T-helper 2 cell (primary cell): ENCODE measurements around the gene SORCS2.

Source experiments
- DNase-seq, 5 experiments: peaks; one replicate each; pipeline versions ENCODE4 v3.0.0 to v3.0.0-alpha.2; 2012 to 2022

SORCS2 gene

DNA sequence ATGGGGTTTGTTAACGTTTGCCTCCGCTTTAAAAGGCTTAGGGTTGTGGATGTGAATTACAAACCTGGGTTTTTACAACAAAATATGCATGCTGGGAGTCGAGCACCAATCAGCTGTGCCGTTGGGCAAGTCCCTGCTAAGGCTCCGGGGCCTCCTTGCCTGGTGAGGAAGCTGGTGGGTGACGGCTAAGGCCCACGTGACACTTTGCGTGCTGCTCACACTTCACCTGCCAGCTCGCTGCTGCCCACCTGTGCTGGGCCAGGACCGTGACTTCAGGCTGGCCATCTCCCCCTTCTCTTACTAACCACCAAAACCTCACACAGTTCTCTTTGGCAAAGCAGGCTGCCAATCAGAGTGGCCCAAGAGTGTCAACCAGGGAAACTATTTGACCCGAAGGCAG is 569.0 kb downstream of the SORCS2 start:
- DNase-seq = no peak

DNA sequence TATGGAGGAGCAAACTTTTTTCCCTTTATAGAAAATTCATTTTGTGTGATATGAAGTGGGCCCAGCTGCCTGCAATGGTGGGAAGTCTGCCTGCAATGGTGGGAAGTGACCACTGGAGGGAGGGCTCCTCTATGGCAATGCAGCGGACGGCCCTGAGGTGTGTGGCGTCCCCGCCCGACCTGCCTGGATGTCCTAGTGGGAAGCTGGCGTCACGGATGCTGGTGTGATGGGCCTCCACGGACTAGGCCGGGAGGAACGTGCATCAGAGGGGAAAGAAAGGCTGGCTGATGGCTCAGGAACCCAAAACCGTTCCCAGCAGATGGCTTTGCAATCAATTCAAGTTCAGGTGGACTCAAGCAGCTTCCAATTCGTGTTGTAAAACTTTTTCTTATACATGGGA is 569.4 kb downstream of the SORCS2 start:
- DNase-seq = peak in 4 of 5 experiments; percentile 17 to 55 (median 34)

DNA sequence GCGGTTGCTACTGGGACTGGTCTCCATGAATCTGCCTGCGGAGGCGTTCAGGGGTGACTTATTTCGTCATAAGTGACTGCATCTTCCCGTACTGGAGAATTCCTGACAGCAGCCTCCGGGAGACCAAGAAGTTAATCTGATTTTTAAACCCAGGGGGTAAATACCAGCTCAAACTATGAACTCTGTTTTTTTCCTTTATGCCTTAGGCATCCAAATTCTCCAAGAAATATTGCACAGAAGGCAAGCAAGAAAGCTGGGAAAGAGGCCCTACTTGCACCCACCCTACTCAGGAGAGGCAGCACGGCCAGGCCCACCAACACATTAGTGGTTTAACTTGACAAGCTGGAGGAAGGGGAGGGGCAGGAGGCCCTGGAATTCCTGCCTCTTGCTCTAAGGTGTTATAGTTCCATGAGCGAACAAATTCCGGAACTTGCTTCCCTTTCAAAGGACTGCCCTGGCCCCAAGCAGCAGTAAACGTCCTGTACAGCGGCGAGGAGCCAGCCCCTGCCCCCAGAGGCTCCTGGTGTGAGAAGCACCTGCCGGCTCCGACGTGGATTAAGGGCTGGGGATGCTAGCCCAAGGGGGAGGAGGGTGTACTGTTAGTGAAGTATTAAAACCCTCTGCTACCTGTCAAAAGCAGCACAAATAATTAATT is 570.2 kb downstream of the SORCS2 start:
- no peak for DNase-seq

DNA sequence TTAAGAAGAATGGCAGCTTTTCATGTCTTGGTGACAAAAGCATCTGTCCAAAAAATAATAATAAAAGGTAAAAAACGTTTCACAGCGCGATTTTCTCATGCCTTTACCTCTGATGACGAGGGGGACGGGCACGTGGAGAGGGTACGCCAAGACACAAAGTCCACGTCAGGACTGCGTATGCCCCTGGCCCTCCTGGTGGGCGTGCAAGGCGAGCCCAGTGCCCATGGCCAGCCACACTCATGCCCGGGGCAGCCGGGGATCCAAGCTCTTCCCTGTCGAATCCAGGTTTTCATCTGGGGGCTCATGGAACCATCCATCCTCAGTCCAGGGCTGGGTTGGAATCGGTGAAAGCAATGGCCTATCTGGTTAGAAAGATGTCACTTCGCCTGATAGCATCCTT is 570.8 kb downstream of the SORCS2 start:
- no peak for DNase-seq

DNA sequence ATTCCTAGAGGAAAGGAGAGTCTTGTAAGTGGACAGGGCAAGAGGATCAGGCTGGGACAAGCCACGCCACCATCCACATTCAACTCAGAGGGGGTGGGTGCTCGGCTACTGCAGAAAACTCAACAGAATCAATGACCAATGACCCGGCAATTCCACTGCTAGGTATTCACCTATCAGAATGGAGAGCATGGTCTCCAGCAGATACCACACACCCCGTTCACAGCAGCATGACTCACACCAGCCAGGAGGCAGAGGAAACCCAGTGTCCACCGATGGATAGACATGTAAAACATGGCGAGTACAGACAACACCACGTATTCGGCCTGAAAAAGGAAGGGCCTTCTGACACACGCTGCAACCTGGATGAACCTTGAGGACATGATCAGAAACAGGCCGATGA is 571.5 kb downstream of the SORCS2 start:
- no peak for DNase-seq

DNA sequence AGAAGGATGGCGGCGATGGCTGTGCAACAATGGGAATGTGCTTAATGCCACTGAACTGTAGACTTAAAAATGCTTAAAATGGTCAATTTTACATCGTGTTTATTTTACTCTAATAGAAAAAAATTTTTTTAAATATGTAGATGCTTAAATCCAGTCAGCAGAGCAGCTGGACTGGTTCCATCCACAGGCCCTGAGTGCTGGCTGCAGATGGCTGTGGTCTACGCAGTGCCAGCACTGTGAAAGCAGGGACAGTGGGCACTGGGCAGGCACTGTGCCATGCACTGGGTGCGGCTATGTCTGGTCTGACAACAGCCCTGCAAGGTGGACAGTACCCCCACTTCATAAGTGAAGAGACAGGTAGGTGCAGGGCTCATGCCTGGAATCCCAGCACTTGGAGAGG is 572.1 kb downstream of the SORCS2 start:
- DNase-seq = no peak

DNA sequence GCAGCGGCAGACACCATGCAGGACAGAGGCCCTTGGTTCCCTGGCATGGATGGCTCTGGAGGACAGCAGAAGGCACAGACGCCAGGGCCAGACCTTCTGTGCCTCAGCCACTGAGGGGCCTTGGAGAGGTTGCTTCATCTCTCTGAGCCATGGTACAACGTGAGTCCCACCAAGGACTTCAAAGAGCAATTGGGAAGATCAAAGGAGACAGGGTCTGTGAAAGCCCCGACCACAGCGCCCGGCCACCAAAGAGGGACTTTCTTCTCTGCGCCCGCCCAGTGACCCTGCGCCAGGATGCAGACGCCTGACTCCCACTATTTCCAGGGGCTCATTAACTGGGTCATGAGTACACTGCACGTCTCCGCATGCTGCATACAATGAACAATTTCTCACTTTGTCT is 573.3 kb downstream of the SORCS2 start:
- no peak for DNase-seq

DNA sequence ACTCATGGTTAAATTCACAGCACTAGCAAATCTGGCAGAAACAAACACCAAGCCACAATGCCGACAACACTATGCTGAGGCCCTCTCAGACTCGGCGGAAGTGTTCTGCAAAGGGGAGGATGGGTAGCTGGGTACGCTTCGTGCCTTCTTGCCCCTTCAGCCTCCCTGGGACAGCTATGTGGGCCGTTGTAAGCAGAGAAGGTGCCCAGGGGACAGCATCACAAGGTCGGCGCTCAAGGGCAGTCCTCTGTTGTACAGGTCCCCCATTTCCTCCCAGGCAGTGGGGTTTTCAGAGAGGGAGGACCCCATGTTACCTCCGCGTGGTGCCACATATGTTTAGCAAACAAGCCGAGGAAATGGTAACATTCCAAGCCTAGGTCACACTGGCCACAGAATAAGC is 573.7 kb downstream of the SORCS2 start:
- DNase-seq = no peak

DNA sequence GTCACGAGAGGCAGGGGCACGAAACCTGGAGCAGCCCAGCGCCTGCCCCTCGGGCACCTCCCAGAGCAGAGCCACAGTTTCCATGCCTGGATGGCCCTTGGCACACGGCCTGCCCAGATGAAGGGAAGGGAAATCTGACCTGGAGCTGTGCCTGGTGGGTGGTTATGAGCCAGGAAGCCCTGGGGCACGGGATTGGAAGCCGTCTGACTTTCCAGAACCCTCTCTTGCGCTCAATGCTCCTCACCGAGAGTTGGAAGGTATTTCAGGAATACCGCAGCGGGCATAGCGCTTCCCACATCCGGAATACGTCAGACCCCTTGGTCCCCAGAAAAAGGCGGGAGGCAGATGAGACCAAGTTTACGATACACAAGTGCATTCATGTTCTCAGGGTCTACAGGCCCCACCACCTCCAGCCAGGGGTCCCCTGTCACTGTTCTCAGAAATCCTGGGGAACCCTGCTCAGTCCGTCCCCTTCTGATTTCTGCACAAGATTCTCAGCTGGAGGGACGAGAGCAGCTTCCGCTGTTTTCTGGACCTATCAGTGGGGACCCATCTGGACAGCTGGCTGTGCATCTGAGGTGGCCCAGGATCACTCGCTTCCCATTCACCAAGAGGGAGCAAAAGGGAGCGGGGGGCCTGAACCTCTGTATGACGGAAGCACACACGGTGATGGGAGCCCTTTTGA is 574.5 kb downstream of the SORCS2 start:
- no peak for DNase-seq

DNA sequence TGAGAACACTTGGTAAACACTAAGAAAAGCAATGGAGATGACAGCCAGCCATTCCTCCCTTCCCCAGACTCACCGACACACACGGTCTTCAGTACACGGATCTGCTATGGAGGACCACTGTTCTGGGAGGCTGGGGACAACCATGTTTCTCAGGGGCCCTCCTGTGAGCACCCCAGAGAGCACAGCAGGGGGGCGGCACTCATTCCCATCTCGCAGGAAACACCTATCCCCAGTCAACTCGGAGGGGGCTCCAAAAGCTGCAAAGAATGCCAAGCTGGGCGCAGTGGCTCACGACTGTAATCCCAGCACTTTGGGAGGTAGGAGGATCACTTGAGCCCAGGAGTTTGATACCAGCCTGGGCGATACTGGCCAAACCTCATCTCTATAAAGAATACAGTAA is 575.2 kb downstream of the SORCS2 start:
- DNase-seq = no peak

DNA sequence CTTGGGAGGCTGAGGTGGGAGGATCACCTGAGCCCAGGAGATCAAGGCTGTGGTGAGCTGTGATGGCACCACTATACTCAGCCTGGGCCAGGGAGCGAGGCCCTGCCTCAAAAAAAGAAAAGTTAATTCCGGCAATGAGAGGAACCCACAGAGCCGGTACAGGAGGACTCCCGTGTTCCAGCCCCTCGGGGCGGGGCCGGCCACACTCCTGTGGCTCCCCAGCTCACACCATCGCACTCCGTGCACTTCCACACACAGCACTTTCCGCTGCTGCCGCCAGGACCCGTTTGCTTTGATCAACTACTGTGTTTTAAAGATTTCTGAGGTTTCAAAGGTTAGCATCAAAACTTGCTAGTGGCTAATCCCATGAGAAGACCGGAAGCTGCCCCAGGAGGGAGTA is 575.6 kb downstream of the SORCS2 start:
- no peak for DNase-seq

DNA sequence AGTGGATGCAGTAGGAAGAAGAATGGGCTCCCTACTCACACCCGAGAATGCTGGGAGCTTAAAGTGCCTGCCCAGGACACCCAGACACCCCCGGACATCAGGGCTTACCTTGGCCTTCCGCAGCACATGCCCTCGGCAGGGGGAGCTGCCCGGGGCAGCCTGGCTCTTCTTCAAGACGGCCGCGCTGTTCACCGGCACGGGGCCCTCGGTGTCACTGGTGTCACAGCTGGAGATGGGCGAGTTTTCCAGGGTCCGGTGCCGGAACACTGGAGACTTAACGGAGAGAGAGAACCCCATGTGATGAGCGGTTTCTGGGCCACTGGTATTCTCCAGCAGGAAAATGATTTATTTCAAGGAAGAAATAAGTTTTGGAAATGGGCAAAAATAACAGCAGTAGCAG is 576.4 kb downstream of the SORCS2 start:
- DNase-seq = no peak

DNA sequence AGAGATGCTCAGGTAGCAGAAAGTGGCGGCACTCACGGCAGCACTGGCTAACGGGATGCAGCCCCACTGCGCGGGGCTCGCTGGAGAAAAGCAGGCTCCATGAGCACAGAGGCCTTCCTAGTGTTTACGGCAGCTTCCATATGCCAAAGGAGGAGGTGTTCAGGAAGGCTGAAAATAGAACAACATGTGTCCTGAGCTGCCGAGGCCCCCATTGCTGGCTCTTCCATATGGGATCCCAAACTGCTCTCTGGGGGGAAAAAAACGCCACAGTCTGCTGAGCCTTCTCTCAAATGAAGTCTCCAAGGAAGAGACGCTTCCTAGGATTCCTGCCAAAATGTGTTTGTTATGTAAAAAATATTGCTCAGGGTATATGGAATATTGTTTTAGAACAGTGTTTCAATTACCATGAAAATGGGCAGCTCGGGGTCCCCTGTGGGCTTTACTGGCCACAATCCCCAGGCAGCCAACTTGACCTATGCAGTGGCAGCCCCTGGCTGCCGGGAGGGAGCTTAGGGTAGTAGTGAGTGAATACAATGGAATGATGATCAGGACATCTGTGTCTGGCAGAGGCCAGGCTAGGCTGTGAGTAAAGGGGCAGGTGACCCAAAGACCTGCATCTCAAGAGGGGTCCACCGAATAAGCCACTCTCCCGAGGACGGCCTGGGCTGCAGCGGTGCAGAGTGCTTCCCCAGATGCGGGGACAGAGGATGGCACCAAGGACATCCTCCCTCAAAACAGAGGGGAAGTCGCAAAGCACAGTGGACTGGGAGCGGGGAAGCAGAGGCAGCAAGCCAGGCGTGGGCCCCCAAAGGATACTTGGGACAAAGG is 577.3 kb downstream of the SORCS2 start:
- no peak for DNase-seq

DNA sequence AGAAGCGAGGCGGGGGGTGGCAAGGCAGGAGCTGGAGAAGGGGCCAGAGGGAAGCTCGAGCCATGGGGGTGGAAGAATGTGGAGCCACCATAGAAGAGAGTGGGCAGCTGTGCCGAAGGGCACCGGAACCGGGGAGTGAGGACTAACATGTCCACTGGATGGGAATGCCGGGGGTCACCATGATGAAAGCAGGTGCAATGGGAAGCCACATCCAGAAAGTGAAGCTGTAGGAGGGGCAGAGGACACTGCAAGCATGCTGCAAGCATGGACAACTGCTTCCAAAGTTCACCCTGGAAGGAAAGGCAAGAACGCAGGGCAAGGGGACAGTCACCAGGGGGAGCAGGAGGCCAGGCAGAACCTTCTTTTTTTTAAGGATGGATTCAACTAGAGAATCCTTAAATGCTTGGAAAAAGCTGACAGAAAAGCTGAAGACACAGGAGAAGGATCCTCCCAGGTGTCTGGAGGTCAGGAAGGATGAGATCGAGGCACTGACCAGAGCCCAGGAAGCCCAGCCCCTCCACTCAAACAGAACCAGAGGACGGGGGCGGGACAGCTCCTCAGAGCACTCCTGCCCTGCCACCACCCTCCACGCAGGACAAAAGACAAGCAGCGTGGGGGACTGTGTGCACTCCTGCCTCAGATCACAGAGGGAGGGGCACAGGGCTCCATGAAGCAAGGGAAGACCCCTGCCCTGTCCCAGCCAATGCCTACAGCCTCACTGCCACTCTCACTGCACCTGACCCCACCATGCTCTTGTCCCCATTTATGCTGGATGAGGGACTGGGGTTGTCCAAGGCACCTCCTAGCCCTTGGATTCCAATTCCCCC is 578.1 kb downstream of the SORCS2 start:
- no peak for DNase-seq

DNA sequence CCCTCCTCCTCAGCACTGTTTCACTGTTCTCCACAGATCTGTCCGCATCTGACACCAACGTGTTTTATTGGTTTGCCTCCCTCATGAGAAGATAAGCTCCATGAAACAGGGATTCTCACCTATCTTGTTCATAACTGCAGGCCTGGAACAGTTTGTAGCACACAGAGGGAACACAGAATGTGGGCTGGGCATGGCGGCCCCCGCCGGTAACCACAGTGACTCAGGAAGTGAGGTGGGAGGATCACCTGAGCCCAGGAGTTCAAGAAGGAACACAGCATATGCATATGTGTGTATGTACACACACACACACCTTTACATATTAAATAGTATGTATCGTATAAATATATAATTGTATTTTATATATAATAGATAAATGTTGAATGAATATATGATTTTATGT is 578.7 kb downstream of the SORCS2 start:
- DNase-seq = peak in 4 of 5 experiments; percentile 10 to 22 (median 21)

DNA sequence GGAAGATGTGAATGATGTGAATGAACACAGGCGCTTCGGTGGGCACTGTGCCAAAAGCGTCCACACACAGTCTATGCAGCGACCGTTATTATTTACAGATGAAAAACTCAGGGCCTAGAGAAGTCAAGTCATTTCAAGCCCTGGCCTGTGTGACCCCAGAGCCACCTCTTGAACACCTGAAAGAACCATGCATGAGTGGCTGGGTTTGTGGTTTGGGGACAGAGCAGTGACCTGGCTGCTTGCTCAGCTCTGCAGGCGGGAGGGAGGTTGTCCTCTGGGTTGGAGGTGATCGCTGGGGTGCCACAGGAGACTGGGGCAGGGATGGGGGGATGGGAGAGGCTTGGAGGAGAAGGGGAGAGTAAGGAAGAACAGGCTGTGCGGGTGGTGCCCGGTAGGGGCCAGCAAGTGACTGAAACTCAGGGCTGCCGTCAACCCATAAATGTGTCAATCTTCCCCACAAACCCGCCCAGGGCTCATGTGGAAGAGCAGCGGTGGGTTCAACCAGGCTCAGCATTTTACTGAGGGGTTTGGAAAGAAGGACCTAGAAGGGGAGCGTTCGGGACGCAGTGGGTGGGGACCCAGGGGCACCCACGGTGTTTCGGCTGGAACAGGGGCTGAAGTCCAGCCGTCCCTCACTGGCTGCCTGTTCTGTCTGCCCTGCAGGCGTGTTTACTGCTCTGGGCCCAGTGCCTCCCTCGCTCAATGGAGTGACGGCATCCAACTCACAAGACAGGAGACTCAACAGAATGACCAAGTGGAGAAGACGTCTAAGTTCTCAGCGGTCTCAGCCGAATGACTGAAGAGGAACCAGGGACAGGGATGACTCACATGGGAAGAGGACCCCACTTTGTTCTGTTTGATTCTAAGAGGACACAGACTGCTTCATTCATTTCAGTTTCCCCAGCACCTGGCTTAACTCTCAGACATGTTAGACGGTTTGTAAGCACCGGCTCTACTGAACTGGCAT is 579.5 kb downstream of the SORCS2 start:
- no peak for DNase-seq

DNA sequence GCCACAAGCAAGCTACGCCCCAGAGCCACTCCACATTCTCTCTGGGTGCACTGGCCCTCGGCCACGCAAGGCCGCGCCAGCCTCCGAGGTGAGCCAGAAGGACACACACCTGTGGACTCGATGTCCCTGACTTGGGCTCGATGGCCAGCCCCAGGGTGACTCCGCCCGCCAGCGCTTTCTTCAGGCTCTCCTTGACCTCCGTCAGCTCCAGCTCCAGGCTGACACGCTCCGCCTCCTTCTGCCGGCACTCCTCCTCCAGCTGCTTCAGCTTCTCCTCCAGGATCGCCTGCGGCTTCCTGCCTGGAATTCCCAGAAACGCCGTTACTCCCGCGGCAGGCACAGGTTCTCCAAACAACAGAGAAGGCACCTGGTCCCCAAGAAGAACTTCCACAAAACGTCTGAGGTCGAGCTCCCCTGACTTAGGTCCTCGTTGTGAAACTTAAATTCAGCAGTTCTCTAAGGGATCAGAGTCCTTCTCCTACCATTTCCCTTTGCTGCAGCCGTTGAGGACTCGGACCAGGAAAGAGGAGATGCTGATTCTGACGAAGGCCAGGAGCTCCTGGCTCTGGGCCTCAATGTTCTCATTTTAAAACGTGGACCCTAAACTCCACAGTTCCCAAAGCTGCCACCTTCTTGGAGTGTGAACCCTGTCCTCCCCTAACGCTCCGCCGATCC is 580.5 kb downstream of the SORCS2 start:
- no peak for DNase-seq

DNA sequence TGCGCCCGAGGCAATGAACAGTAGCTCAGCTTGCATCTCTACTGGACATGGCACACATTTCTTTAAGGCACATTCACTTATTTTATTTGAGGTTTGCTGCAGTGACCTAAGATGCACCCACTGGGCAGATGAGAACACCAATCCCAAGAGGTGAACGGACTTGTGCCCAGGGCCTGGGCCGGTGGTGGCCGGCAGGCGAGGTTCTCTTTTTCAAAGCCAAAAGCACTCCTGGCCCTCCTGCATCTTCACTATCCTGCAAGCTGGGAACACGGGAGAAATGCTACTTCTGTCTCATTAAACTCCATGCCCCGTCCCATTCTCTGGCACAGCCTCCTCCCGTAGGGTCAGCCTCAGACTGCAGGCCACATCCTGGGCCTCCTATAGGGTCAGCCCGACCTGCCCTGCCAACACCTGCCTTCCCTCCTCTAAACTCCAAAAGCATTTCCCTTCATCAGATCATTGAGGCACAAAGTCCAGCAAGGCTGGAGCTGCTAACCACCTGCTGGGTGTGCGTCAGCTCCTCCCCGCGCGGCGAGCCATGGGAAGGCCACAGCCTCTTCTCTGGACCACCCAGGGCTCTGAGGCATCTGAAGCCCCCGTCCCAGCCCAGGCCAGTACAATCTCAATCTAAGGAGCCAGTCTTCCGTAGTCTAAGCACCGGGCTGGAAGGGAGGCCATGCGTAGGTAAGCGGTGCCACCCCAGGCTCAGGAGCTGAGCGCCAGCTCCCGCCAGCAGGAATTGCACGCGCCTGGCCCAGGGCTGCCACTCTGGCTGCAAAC is 581.3 kb downstream of the SORCS2 start:
- no peak for DNase-seq

DNA sequence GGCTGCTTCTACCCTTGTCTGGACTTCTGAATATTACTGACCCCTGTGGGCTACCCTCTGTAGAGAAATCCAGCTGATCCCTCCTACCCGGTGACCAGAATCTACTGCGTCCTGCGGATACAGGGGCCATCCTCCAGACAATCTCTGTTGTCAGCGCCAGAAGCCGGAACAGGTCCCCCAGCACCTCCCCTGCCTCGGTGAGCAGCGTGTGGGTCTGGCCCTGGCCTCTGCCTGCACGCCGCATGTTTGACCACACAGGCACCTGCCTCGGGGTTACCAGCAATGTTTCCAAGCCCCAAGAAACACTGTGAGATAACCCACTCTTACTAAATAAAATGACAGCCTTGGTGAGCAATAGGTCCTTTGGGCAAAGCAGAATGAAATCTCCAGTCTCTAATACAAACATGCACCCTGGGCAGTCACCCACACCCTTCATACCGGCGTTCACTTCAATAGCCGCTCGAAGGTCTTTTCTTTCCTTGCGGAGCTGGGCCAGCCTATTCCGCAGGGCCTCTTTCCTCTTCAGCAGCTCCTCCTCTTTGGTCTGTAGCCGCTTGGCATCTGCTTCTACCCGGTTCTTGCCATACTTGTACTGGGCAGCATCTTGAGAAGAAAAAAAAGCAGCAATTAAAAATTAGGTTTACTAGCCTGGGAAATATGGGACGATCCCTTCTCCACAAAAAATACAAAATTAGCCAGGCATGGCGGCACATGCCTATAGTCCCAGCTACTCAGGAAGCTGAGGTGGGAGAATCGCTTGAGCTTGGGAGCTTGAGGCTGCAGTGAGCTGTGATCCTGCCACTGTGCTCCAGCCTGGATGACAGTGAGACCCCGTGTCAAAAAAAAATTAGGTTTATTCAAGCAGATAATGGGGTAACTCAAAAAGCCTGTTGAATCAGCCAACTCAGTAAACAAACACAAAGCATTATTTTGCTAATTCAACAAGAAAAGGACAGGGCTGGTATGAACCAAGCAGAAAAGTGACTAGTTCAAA is 582.3 kb downstream of the SORCS2 start:
- DNase-seq = no peak
